Keratinocyte (primary cell): Measurements from ENCODE around the gene NBEA. TPM values are rescaled to one million over a fixed set of nuclear protein-coding genes. Genes with fewer than 3 reads are reported as not detected.

Experiments used
- DNase-seq: peaks from one replicate; pipeline ENCODE4 v3.0.0-alpha.2; 2011; ENCODE audit warnings: low read depth, missing footprints, low spot score
- FAIRE-seq: peaks from 2 replicates; lab custom pipeline; 2011; peaks lifted over from hg19 to GRCh38; lab: Jason Lieb, UNC
- H2AFZ ChIP-seq: 2 replicates; pipeline ENCODE4 v1.6.0; 2012; ENCODE audit warnings: low read length, control low read depth, inconsistent platforms; ENCODE audit not compliant: control insufficient read depth
- H3K27ac ChIP-seq: 2 replicates; pipeline ENCODE4 v1.5.1; 2011; ENCODE audit warnings: low read length; ENCODE audit not compliant: control insufficient read depth, insufficient read depth
- H3K27me3 ChIP-seq: 3 replicates; pipeline ENCODE4 v1.6.0; 2011; ENCODE audit warnings: low read length; ENCODE audit not compliant: control insufficient read depth, insufficient read depth; ENCODE audit errors: extremely low read depth
- H3K36me3 ChIP-seq, 2 experiments: 2 replicates in 1 of 2; 3 replicates in 1 of 2; pipeline ENCODE4 v1.5.1; 2011; ENCODE audit warnings: low read length in 2 of 2, mild to moderate bottlenecking in 1 of 2; ENCODE audit not compliant: control insufficient read depth in 2 of 2, insufficient read depth in 2 of 2; ENCODE audit errors: extremely low read depth in 1 of 2
- H3K4me1 ChIP-seq: 3 replicates; pipeline ENCODE4 v1.5.1; 2011; ENCODE audit warnings: low read length; ENCODE audit not compliant: control insufficient read depth, insufficient read depth; ENCODE audit errors: extremely low read depth
- H3K4me2 ChIP-seq: 3 replicates; pipeline ENCODE4 v1.6.0; 2011; ENCODE audit warnings: low read depth, low read length; ENCODE audit not compliant: control insufficient read depth, insufficient read depth; ENCODE audit errors: extremely low read depth
- H3K4me3 ChIP-seq, 3 experiments: fragments of 200-600 bp in 1 of 3; sonication (generic) in 1 of 3; 2 replicates in 2 of 3; 3 replicates in 1 of 3; pipeline ENCODE4 v1.5.1; 2011 to 2016; ENCODE audit warnings: low read length in 3 of 3, mild to moderate bottlenecking in 3 of 3, control low read depth in 2 of 3, inconsistent platforms in 1 of 3, low read depth in 1 of 3, mixed read lengths in 1 of 3, mixed run types in 1 of 3, moderate library complexity in 1 of 3; ENCODE audit not compliant: control insufficient read depth in 2 of 3, insufficient read depth in 2 of 3; ENCODE audit errors: extremely low read depth in 1 of 3
- H3K79me2 ChIP-seq: 2 replicates; pipeline ENCODE4 v1.6.0; 2012; ENCODE audit warnings: low read length; ENCODE audit not compliant: control insufficient read depth, insufficient read depth
- H3K9ac ChIP-seq: 3 replicates; pipeline ENCODE4 v1.6.0; 2011; ENCODE audit warnings: low read length; ENCODE audit not compliant: control insufficient read depth, insufficient read depth; ENCODE audit errors: extremely low read depth
- H3K9me1 ChIP-seq: 3 replicates; pipeline ENCODE4 v1.6.0; 2011; ENCODE audit warnings: low read length; ENCODE audit not compliant: control insufficient read depth, insufficient read depth; ENCODE audit errors: extremely low read depth
- H3K9me3 ChIP-seq: 2 replicates; pipeline ENCODE4 v1.5.1; 2012; ENCODE audit warnings: low read depth, low read length; ENCODE audit not compliant: control insufficient read depth
- H4K20me1 ChIP-seq: 3 replicates; pipeline ENCODE4 v1.6.0; 2011; ENCODE audit warnings: low read length; ENCODE audit not compliant: control insufficient read depth, insufficient read depth; ENCODE audit errors: extremely low read depth
- EZH2 ChIP-seq: IDR thresholded peaks from one replicate; pipeline ENCODE4 v1.6.1; 2012; ENCODE audit warnings: inconsistent platforms, mild to moderate bottlenecking, low read length, moderate library complexity
- dilution Hi-C: fragments of 300-500 bp; cut with MboI; formaldehyde crosslinking; loops from one replicate; pipeline ENCODE4 v1.7.0; 2020; ENCODE audit warnings: low sequenced_read_pairs; ENCODE audit not compliant: extremely low pct_ligation_motif_present
- polyA plus RNA-seq, 5 experiments: library from polyadenylated mRNA; depleted of rRNA in 3 of 5; stranded (reverse) in 3 of 5; stranded (forward) in 1 of 5; unstranded in 1 of 5; fragments of >200 nt; gene quantifications; 1 replicate in 1 of 5; 2 replicates in 3 of 5; 3 replicates in 1 of 5; pipeline versions ENCODE4 v1.2.1 to v1.2.3, GENCODE V29; 2011 to 2012; ENCODE audit warnings: missing spikeins in 2 of 5, low read depth in 1 of 5, low replicate concordance in 1 of 5
- TF ChIP-seq, protein P1 (sequence below), 3 experiments: IDR thresholded peaks in 1 of 3; conservative IDR thresholded peaks in 1 of 3; optimal IDR thresholded peaks in 1 of 3; 2 replicates in 2 of 3; 3 replicates in 1 of 3; pipeline versions ENCODE3 to v1.5.1; 2011; ENCODE audit warnings: low read length in 3 of 3, mild to moderate bottlenecking in 3 of 3, moderate library complexity in 2 of 3, control low read depth in 1 of 3, inconsistent platforms in 1 of 3; ENCODE audit not compliant: insufficient read depth in 2 of 3; ENCODE audit errors: extremely low read depth in 1 of 3

NBEA gene
- polyA plus RNA-seq, 1 donor (not counting 4 experiments of a cell fraction or from before 2014, with no cell fraction given), result 0.05 TPM

DNA sequence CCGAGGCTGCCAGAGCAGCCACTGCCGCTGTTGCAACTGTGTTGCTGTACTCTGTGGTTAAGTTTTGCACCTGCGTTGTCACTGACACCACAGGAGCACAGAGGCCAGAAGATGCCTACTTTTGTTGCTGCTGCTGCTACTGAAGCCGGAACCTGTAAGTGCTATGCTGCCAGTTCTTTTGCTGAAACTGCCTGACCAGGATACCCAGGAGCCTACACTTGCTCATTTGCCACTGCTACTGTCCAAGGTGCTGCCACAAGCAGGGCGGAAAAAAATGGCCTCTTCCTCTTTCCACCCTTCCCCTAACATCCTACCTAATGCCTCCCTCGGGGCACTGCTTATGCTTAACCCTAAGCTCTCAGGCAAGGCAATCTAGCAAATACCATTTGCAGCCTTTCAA, 29.0 kb upstream of the NBEA start:
- Histone ChIP-seq H2AFZ (no peak overlapping the region), H3K4me1 (no peaks in the 10 kb centered on the region), H4K20me1 (no peaks in the 10 kb centered on the region), H3K27me3 (no peaks in the 10 kb centered on the region), H3K9me3 (no peaks in the 10 kb centered on the region), H3K36me3 (no peaks in the 10 kb centered on the region), H3K4me2 (no peak overlapping the region), H3K9ac (no peak overlapping the region), H3K79me2 (no peaks in the 10 kb centered on the region), H3K27ac (no peak overlapping the region), H3K4me3 (no peak overlapping the region), H3K9me1 (no peaks in the 10 kb centered on the region)
- dilution Hi-C loops, result no loop called here
- DNase-seq, result no peak
- TF ChIP-seq EZH2, result no peak
- TF ChIP-seq, protein P1, sequence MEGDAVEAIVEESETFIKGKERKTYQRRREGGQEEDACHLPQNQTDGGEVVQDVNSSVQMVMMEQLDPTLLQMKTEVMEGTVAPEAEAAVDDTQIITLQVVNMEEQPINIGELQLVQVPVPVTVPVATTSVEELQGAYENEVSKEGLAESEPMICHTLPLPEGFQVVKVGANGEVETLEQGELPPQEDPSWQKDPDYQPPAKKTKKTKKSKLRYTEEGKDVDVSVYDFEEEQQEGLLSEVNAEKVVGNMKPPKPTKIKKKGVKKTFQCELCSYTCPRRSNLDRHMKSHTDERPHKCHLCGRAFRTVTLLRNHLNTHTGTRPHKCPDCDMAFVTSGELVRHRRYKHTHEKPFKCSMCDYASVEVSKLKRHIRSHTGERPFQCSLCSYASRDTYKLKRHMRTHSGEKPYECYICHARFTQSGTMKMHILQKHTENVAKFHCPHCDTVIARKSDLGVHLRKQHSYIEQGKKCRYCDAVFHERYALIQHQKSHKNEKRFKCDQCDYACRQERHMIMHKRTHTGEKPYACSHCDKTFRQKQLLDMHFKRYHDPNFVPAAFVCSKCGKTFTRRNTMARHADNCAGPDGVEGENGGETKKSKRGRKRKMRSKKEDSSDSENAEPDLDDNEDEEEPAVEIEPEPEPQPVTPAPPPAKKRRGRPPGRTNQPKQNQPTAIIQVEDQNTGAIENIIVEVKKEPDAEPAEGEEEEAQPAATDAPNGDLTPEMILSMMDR (optimal IDR thresholded peaks at IDR 0.05 in 1 of 3, IDR thresholded peaks at IDR 0.05 in 1 of 3, conservative IDR thresholded peaks at IDR 0.05 in 1 of 3; ENCODE audit: extremely low read depth in 1 of 3, insufficient read depth in 2 of 3, low read length in 3 of 3), result no peak
- FAIRE-seq, result no peak

- no peak overlapping the region for H2AFZ ChIP-seq
- no peak for FAIRE-seq
- H3K9ac ChIP-seq, result no peak overlapping the region
These were observed 27.7 kb upstream of the NBEA start for GRCh38 chr13:34914416-34914815.

More at GRCh38 chr13:34914416-34914815, 27.7 kb upstream of the NBEA start:
- TF ChIP-seq, protein P1 (optimal IDR thresholded peaks at IDR 0.05 in 1 of 3, IDR thresholded peaks at IDR 0.05 in 1 of 3, conservative IDR thresholded peaks at IDR 0.05 in 1 of 3; ENCODE audit: extremely low read depth in 1 of 3, insufficient read depth in 2 of 3, low read length in 3 of 3), result no peak
- no peak for TF ChIP-seq EZH2
- dilution Hi-C loops, result no loop called here
- no peaks in the 10 kb centered on the region for H3K79me2 ChIP-seq
- no peaks in the 10 kb centered on the region for H3K36me3 ChIP-seq
- no peak for DNase-seq
- no peaks in the 10 kb centered on the region for H3K4me1 ChIP-seq
- H3K27me3 ChIP-seq, result no peaks in the 10 kb centered on the region
- H4K20me1 ChIP-seq, result no peaks in the 10 kb centered on the region
- H3K9me1 ChIP-seq, result no peaks in the 10 kb centered on the region
- H3K4me3 ChIP-seq, result no peak overlapping the region
- H3K4me2 ChIP-seq, result no peak overlapping the region
- H3K9me3 ChIP-seq, result no peaks in the 10 kb centered on the region
- H3K27ac ChIP-seq, result no peak overlapping the region
